Endometrial microvascular endothelial cells (primary cell): Measurements from ENCODE around the gene DHDH. TPM values are rescaled to one million over a fixed set of nuclear protein-coding genes. Genes with fewer than 3 reads are reported as not detected.
"Not testable (repeated sequence)": the region's sequence is repeated elsewhere in the genome, so short reads cannot be mapped to it uniquely, and the experiment has no call there.

Experiments
- in situ Hi-C: cut with HindIII; loops from 2 replicates; pipeline ENCODE4 v1.10.0; 2017; ENCODE audit warnings: low sequenced_read_pairs, low pct_unique_long_range_greater_than_20kb; ENCODE audit errors: inconsistent ontology term
- total RNA-seq: library from RNA; depleted of rRNA; stranded (reverse); fragments of >200 nt; gene quantifications from one replicate; pipeline ENCODE4 v1.2.3, GENCODE V29; 2015; ENCODE audit errors: inconsistent ontology term

DHDH gene
- total RNA-seq, result not detected

GRCh38 chr19:48933382-48933932 is at the start of gene DHDH:
Gene DHDH, plus strand, starts transcription at chr19:48933699. Its CDS starts 23 bp downstream, at chr19:48933722.
- in situ Hi-C loops, result no loop called here

- in situ Hi-C loops, result no loop called here
Observed at GRCh38 chr19:48883726-48884125, 49.8 kb upstream of the DHDH start.

GRCh38 chr19:48887861-48888612 is 45.5 kb upstream of the DHDH start:
- in situ Hi-C loops, result no loop called here

- in situ Hi-C loops, result not testable (repeated sequence)
Observed at GRCh38 chr19:48889496-48889895, 44.0 kb upstream of the DHDH start.

GRCh38 chr19:48890551-48890950 is 42.9 kb upstream of the DHDH start:
- in situ Hi-C loops, result no loop called here

- in situ Hi-C loops, result no loop called here
Observed at GRCh38 chr19:48895226-48895625, 38.3 kb upstream of the DHDH start.

GRCh38 chr19:48896191-48896720 is 37.2 kb upstream of the DHDH start:
- in situ Hi-C loops, result no loop called here

- in situ Hi-C loops, result no loop called here
Observed at GRCh38 chr19:48897181-48897580, 36.3 kb upstream of the DHDH start.

GRCh38 chr19:48899386-48899749 is 34.1 kb upstream of the DHDH start:
- in situ Hi-C loops, result not testable (repeated sequence)

GRCh38 chr19:48899781-48900476 is 33.6 kb upstream of the DHDH start, which contains the start of gene NUCB1:
Gene NUCB1, plus strand, starts transcription at chr19:48900312. Its CDS starts 485 bp downstream, at chr19:48900797.
- in situ Hi-C loops, result no loop called here

- in situ Hi-C loops, result no loop called here
Observed at GRCh38 chr19:48900477-48901406, 32.8 kb upstream of the DHDH start.

GRCh38 chr19:48902291-48902690 is 31.2 kb upstream of the DHDH start:
- in situ Hi-C loops, result not testable (repeated sequence)

GRCh38 chr19:48903788-48904187 is 29.7 kb upstream of the DHDH start:
- in situ Hi-C loops, result not testable (repeated sequence)

GRCh38 chr19:48905664-48906063 is 27.8 kb upstream of the DHDH start:
- in situ Hi-C loops, result no loop called here

GRCh38 chr19:48906324-48906723 is 27.2 kb upstream of the DHDH start:
- in situ Hi-C loops, result no loop called here

GRCh38 chr19:48907671-48908070 is 25.8 kb upstream of the DHDH start:
- in situ Hi-C loops, result no loop called here

GRCh38 chr19:48909424-48910077 is 23.9 kb upstream of the DHDH start:
- in situ Hi-C loops, result not testable (repeated sequence)

GRCh38 chr19:48910803-48911202 is 22.7 kb upstream of the DHDH start:
- in situ Hi-C loops, result no loop called here
